Left ventricle myocardium inferior (tissue), 1 donor: Measurements from ENCODE around the gene SRP14. TPM values are rescaled to one million over a fixed set of nuclear protein-coding genes. Genes with fewer than 3 reads are reported as not detected.

Experiments used
- DNase-seq: peaks from one replicate; pipeline ENCODE4 v3.0.0-alpha.2; 2020
- H3K27ac ChIP-seq: fragments of 200-600 bp; replicated peaks from 2 replicates; pipeline ENCODE4 v1.8.0; 2021
- H3K27me3 ChIP-seq: fragments of 200-600 bp; 2 replicates; pipeline ENCODE4 v1.8.0; 2021; ENCODE audit warnings: low read depth
- H3K36me3 ChIP-seq: fragments of 200-600 bp; 2 replicates; pipeline ENCODE4 v1.8.0; 2021
- H3K4me1 ChIP-seq: fragments of 200-600 bp; 2 replicates; pipeline ENCODE4 v1.8.0; 2021
- H3K4me3 ChIP-seq: fragments of 200-600 bp; 2 replicates; pipeline ENCODE4 v1.8.0; 2021; ENCODE audit warnings: mild to moderate bottlenecking, moderate library complexity
- H3K9me3 ChIP-seq: fragments of 200-600 bp; replicated peaks from 2 replicates; pipeline ENCODE4 v1.8.0; 2021
- intact Hi-C: fragments of 100-400 bp; cut with micrococcal nuclease; formaldehyde crosslinking; loops from one replicate; pipeline ENCODE4 v1.11.0; 2022
- total RNA-seq: library from RNA; stranded (reverse); fragmentation: NEBNext Ultra II Directional; extraction: Animal tissue kit (Norgen Biotek cat#: 25700); gene quantifications from one replicate; pipeline ENCODE4 v1.2.1, GENCODE V29; 2021
- TF ChIP-seq, protein P1 (sequence below): fragments of 200-600 bp; IDR thresholded peaks from 2 replicates; pipeline ENCODE4 v1.8.0; 2021; ENCODE audit warnings: antibody characterized with exemption, mild to moderate bottlenecking, borderline replicate concordance
- donor health status: DM: no; HTN: yes; CAD: no; lungs with severe emphysema.

SRP14 gene
- total RNA-seq, 1 donor from 2014 or later, result 240 TPM

- Histone ChIP-seq H3K4me1 (peaks cover 67% of the 10 kb centered on the region), H3K36me3 (no peaks in the 10 kb centered on the region)
Measured at GRCh38 chr15:40044717-40045571, 6.0 kb upstream of the SRP14 start.

GRCh38 chr15:40043927-40044716, 5.1 kb upstream of the SRP14 start:
- no peaks in the 10 kb centered on the region for H3K27me3 ChIP-seq
- intact Hi-C loops, result loop anchor here (10.0 kb wide), 3 partner anchors 61 to 231 kb away; partner anchors contain the start of gene BMF
- H3K4me1 ChIP-seq, result peaks cover 66% of the 10 kb centered on the region
- no peak for DNase-seq
- H3K36me3 ChIP-seq, result no peaks in the 10 kb centered on the region
- H3K27ac ChIP-seq, result peak overlapping the region; percentile 42
- TF ChIP-seq, protein P1, sequence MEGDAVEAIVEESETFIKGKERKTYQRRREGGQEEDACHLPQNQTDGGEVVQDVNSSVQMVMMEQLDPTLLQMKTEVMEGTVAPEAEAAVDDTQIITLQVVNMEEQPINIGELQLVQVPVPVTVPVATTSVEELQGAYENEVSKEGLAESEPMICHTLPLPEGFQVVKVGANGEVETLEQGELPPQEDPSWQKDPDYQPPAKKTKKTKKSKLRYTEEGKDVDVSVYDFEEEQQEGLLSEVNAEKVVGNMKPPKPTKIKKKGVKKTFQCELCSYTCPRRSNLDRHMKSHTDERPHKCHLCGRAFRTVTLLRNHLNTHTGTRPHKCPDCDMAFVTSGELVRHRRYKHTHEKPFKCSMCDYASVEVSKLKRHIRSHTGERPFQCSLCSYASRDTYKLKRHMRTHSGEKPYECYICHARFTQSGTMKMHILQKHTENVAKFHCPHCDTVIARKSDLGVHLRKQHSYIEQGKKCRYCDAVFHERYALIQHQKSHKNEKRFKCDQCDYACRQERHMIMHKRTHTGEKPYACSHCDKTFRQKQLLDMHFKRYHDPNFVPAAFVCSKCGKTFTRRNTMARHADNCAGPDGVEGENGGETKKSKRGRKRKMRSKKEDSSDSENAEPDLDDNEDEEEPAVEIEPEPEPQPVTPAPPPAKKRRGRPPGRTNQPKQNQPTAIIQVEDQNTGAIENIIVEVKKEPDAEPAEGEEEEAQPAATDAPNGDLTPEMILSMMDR, result no peak
- no peak overlapping the region for H3K4me3 ChIP-seq
- H3K9me3 ChIP-seq, result no peaks in the 10 kb centered on the region

More at GRCh38 chr15:40044717-40045571, 6.0 kb upstream of the SRP14 start:
- Histone ChIP-seq H3K4me3 (peak overlapping the region; percentile 26), H3K9me3 (no peaks in the 10 kb centered on the region), H3K27ac (peak overlapping the region; percentile 42), H3K27me3 (no peaks in the 10 kb centered on the region)
- TF ChIP-seq, protein P1, result peak; percentile 96
- DNase-seq, result peak; percentile 89
- intact Hi-C loops, result loop anchor here (10.0 kb wide), 3 partner anchors 60 to 230 kb away; partner anchors contain the start of gene BMF

GRCh38 chr15:40042791-40043320, 3.9 kb upstream of the SRP14 start:
- Histone ChIP-seq H3K4me3 (no peak overlapping the region), H3K36me3 (no peaks in the 10 kb centered on the region), H3K27me3 (no peaks in the 10 kb centered on the region), H3K27ac (no peak overlapping the region), H3K4me1 (peaks cover 64% of the 10 kb centered on the region), H3K9me3 (no peaks in the 10 kb centered on the region)
- DNase-seq, result no peak
- intact Hi-C loops, result loop anchor here (10.0 kb wide), 3 partner anchors 62 to 232 kb away; partner anchors contain the start of gene BMF
- TF ChIP-seq, protein P1, result no peak

DNA sequence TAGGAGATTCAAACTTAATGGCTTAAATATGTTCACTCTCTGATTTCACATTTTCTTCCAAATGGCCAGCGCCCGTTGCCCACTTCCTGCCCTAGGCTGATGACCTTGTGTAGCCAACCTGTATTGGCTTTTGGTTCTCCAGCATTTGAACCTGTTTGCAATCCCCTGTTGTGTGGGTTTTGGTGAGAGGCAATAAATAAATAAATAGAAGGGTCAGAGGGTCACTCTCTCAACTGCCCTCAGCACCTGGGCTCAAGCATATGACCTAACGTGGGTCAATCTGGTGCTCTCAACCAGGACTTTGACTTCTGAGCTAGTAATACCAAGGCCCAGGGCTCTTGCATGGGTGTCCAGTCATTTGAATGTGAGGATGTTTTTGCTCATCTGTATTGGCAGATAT, 1.8 kb upstream of the SRP14 start:
- DNase-seq, result no peak
- intact Hi-C loops, result loop anchor here (10.0 kb wide), 3 partner anchors 64 to 234 kb away; partner anchors contain the start of gene BMF
- peaks cover 16% of the 10 kb centered on the region for H3K36me3 ChIP-seq
- H3K27ac ChIP-seq, result peak overlapping the region; percentile 92
- H3K4me3 ChIP-seq, result no peak overlapping the region
- TF ChIP-seq, protein P1, result no peak
- no peaks in the 10 kb centered on the region for H3K27me3 ChIP-seq
- no peaks in the 10 kb centered on the region for H3K9me3 ChIP-seq
- H3K4me1 ChIP-seq, result peaks cover 63% of the 10 kb centered on the region

DNA sequence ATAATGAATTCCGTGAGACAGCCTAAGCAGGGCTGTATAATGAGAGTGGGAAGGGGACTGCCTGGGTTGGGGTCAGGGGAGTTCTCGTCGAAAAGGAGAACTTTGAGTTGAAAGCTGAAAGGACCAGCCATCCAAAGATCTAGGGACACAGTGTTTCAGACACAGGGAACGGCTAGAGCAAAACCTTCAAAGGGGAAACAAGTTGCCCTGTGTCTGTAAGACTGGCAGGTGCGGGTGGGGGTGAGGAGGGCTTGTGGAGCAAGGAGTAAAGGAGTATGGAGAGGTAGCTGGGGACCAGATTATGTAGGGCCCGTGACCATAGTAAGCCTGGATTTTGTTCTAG, 1.3 kb upstream of the SRP14 start:
- Histone ChIP-seq H3K27me3 (no peaks in the 10 kb centered on the region), H3K36me3 (peaks cover 21% of the 10 kb centered on the region), H3K27ac (peak overlapping the region; percentile 92), H3K9me3 (no peaks in the 10 kb centered on the region), H3K4me1 (peaks cover 58% of the 10 kb centered on the region), H3K4me3 (peak overlapping the region; percentile 88)
- TF ChIP-seq, protein P1, result no peak
- DNase-seq, result no peak
- intact Hi-C loops, result loop anchor here (10.0 kb wide), 3 partner anchors 65 to 235 kb away; partner anchors contain the start of gene BMF
